Measurements from ENCODE around the gene SHKBP1.

DNA sequence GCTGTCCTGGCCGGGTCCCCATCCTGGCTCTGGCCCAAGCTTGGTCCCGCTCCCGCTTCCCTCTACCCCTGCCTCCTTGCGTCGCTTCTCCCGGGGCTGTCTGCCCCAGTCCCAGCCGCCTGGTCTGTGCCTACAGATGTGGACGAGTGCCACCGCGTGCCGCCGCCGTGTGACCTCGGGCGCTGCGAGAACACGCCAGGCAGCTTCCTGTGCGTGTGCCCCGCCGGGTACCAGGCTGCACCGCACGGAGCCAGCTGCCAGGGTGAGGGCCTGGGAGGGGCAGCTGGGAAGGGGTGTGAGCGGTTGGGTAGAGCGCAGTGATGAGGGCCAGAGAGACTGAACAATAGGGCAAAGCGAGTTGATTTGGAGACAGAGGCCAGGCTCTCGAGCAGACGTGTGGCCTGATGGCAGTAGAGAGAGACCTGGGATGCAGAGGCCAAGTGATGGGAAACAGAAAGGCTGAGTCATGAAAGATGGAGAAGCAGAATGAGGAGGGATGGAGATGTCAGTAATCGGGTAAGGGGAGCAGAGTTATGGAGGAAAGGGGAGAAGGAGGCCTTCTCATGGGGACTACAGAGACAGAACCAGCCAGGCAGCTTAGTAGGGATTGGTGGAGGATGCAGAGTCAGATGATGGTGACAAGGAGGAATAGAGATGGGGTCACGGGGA is 33.9 kb downstream of the SHKBP1 start:
- TF ChIP-seq, protein P1, sequence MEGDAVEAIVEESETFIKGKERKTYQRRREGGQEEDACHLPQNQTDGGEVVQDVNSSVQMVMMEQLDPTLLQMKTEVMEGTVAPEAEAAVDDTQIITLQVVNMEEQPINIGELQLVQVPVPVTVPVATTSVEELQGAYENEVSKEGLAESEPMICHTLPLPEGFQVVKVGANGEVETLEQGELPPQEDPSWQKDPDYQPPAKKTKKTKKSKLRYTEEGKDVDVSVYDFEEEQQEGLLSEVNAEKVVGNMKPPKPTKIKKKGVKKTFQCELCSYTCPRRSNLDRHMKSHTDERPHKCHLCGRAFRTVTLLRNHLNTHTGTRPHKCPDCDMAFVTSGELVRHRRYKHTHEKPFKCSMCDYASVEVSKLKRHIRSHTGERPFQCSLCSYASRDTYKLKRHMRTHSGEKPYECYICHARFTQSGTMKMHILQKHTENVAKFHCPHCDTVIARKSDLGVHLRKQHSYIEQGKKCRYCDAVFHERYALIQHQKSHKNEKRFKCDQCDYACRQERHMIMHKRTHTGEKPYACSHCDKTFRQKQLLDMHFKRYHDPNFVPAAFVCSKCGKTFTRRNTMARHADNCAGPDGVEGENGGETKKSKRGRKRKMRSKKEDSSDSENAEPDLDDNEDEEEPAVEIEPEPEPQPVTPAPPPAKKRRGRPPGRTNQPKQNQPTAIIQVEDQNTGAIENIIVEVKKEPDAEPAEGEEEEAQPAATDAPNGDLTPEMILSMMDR (IDR thresholded peaks at IDR 0.05; ENCODE audit: low read depth, low read length, missing input control) = no peak
- no peak for TF ChIP-seq TAF1 (conservative IDR thresholded peaks at IDR 0.05)
- TF ChIP-seq, protein P2, sequence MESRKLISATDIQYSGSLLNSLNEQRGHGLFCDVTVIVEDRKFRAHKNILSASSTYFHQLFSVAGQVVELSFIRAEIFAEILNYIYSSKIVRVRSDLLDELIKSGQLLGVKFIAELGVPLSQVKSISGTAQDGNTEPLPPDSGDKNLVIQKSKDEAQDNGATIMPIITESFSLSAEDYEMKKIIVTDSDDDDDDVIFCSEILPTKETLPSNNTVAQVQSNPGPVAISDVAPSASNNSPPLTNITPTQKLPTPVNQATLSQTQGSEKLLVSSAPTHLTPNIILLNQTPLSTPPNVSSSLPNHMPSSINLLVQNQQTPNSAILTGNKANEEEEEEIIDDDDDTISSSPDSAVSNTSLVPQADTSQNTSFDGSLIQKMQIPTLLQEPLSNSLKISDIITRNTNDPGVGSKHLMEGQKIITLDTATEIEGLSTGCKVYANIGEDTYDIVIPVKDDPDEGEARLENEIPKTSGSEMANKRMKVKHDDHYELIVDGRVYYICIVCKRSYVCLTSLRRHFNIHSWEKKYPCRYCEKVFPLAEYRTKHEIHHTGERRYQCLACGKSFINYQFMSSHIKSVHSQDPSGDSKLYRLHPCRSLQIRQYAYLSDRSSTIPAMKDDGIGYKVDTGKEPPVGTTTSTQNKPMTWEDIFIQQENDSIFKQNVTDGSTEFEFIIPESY (IDR thresholded peaks at IDR 0.05) = no peak
- no peak for TF ChIP-seq FOXA1 (IDR thresholded peaks at IDR 0.05)
- no peak for TF ChIP-seq GABPA (IDR thresholded peaks at IDR 0.05 in 1 of 2, conservative IDR thresholded peaks at IDR 0.05 in 1 of 2)
- TF ChIP-seq, protein P3, sequence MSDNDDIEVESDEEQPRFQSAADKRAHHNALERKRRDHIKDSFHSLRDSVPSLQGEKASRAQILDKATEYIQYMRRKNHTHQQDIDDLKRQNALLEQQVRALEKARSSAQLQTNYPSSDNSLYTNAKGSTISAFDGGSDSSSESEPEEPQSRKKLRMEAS (IDR thresholded peaks at IDR 0.05) = no peak
- TF ChIP-seq SP1 (IDR thresholded peaks at IDR 0.05) = no peak
- TF ChIP-seq YY1 (IDR thresholded peaks at IDR 0.05) = no peak
- TF ChIP-seq, protein P4, sequence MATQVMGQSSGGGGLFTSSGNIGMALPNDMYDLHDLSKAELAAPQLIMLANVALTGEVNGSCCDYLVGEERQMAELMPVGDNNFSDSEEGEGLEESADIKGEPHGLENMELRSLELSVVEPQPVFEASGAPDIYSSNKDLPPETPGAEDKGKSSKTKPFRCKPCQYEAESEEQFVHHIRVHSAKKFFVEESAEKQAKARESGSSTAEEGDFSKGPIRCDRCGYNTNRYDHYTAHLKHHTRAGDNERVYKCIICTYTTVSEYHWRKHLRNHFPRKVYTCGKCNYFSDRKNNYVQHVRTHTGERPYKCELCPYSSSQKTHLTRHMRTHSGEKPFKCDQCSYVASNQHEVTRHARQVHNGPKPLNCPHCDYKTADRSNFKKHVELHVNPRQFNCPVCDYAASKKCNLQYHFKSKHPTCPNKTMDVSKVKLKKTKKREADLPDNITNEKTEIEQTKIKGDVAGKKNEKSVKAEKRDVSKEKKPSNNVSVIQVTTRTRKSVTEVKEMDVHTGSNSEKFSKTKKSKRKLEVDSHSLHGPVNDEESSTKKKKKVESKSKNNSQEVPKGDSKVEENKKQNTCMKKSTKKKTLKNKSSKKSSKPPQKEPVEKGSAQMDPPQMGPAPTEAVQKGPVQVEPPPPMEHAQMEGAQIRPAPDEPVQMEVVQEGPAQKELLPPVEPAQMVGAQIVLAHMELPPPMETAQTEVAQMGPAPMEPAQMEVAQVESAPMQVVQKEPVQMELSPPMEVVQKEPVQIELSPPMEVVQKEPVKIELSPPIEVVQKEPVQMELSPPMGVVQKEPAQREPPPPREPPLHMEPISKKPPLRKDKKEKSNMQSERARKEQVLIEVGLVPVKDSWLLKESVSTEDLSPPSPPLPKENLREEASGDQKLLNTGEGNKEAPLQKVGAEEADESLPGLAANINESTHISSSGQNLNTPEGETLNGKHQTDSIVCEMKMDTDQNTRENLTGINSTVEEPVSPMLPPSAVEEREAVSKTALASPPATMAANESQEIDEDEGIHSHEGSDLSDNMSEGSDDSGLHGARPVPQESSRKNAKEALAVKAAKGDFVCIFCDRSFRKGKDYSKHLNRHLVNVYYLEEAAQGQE (IDR thresholded peaks at IDR 0.05) = no peak
- TF ChIP-seq JUND (IDR thresholded peaks at IDR 0.05) = no peak
- TF ChIP-seq, protein P5, sequence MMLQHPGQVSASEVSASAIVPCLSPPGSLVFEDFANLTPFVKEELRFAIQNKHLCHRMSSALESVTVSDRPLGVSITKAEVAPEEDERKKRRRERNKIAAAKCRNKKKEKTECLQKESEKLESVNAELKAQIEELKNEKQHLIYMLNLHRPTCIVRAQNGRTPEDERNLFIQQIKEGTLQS (IDR thresholded peaks at IDR 0.05) = no peak
- TF ChIP-seq EGR1 (IDR thresholded peaks at IDR 0.05; ENCODE audit: low read depth in 2 of 2) = no peak
- no peak for TF ChIP-seq RAD21 (IDR thresholded peaks at IDR 0.05)
- no peak for TF ChIP-seq HNF4A (conservative IDR thresholded peaks at IDR 0.05)
